HepG2 (cell line): Measurements from ENCODE around the gene SORL1-AS1.

ENCODE experiments used
- ARNT2 ChIP-seq: sonication (generic); formaldehyde crosslinking; IDR thresholded peaks from 2 replicates; pipeline ENCODE4 v1.8.0; 2022; ENCODE audit warnings: mild to moderate bottlenecking, low read depth, missing genetic modification reagents, moderate library complexity
- CREB1 ChIP-seq, 2 experiments: fragments of 450-650 bp in 1 of 2; IDR thresholded peaks; 2 replicates each; pipeline ENCODE4 v1.6.1; 2016 to 2017; ENCODE audit warnings: control low read depth in 1 of 2, mild to moderate bottlenecking in 1 of 2, missing compliant biosample characterization in 1 of 2, missing genetic modification characterization in 1 of 2
- CTCF ChIP-seq: sonication (generic); formaldehyde crosslinking; IDR thresholded peaks from 2 replicates; pipeline ENCODE4 v1.5.0; 2020; ENCODE audit warnings: mild to moderate bottlenecking, missing genetic modification reagents, moderate library complexity
- DPF2 ChIP-seq: sonication (generic); formaldehyde crosslinking; IDR thresholded peaks from 2 replicates; pipeline ENCODE4 v1.4.0; 2020; ENCODE audit warnings: mild to moderate bottlenecking, low read depth, missing genetic modification reagents, borderline replicate concordance
- MXD4 ChIP-seq: IDR thresholded peaks from 2 replicates; pipeline ENCODE4 v1.6.1; 2016; ENCODE audit warnings: mild to moderate bottlenecking, missing biosample characterization, missing genetic modification reagents
- POLR2A ChIP-seq, 2 experiments: IDR thresholded peaks; 2 replicates each; pipeline ENCODE4 v1.6.1; 2011; ENCODE audit warnings: low read depth in 2 of 2, low read length in 2 of 2, mild to moderate bottlenecking in 1 of 2, moderate library complexity in 1 of 2; ENCODE audit not compliant: insufficient read depth in 1 of 2
- SMC3 ChIP-seq: IDR thresholded peaks from 2 replicates; pipeline ENCODE4 v1.6.1; 2011; ENCODE audit warnings: low read length, improper control_type of control experiment
- SOX13 ChIP-seq, 3 experiments: fragments of 450-650 bp in 1 of 3; sonication (generic) in 1 of 3; formaldehyde crosslinking in 1 of 3; IDR thresholded peaks in 2 of 3; conservative IDR thresholded peaks in 1 of 3; 2 replicates each; pipeline versions ENCODE4 v1.5.0 to v1.6.1; 2016 to 2020; ENCODE audit warnings: antibody characterized with exemption in 1 of 3, mild to moderate bottlenecking in 1 of 3, missing compliant biosample characterization in 1 of 3, missing genetic modification reagents in 1 of 3, moderate library complexity in 1 of 3
- TAF1 ChIP-seq: sonication (generic); formaldehyde crosslinking; IDR thresholded peaks from 2 replicates; pipeline ENCODE4 v1.4.0; 2020; ENCODE audit warnings: missing genetic modification reagents
- THAP8 ChIP-seq: sonication (generic); formaldehyde crosslinking; IDR thresholded peaks from 2 replicates; pipeline ENCODE4 v1.5.1; 2020; ENCODE audit warnings: missing genetic modification reagents, mild to moderate bottlenecking, borderline replicate concordance
- ZNF564 ChIP-seq: sonication (generic); formaldehyde crosslinking; IDR thresholded peaks from 2 replicates; pipeline ENCODE4 v1.8.1; 2023; ENCODE audit warnings: mild to moderate bottlenecking, missing genetic modification reagents
- ZNF580 ChIP-seq: IDR thresholded peaks from 2 replicates; pipeline ENCODE4 v1.6.1; 2016; ENCODE audit warnings: low read depth, borderline replicate concordance
- ZNF703 ChIP-seq: sonication (generic); formaldehyde crosslinking; IDR thresholded peaks from 2 replicates; pipeline ENCODE4 v1.5.1; 2020; ENCODE audit warnings: missing genetic modification reagents, mild to moderate bottlenecking, moderate library complexity, borderline replicate concordance

- TF ChIP-seq SOX13 (IDR thresholded peaks at IDR 0.05) (no peak), SOX13 (CRISPR knock-in tag; conservative IDR thresholded peaks at IDR 0.05 in 1 of 2, IDR thresholded peaks at IDR 0.05 in 1 of 2) (no peak), CREB1 (IDR thresholded peaks at IDR 0.05) (no peak), CREB1 (CRISPR knock-in tag; IDR thresholded peaks at IDR 0.05) (no peak), CTCF (CRISPR knock-in tag) (no peak), THAP8 (CRISPR knock-in tag) (no peak), DPF2 (CRISPR knock-in tag) (no peak), TAF1 (CRISPR knock-in tag) (no peak), POLR2A (IDR thresholded peaks at IDR 0.05; ENCODE audit: insufficient read depth in 1 of 2, low read depth in 2 of 2, low read length in 2 of 2) (peak in 1 of 2 experiments; percentile 36; a peak in 1 of 4 replicates), ZNF703 (CRISPR knock-in tag) (no peak), ZNF580 (CRISPR knock-in tag) (no peak), SMC3 (no peak), ZNF564 (CRISPR knock-in tag) (no peak), ARNT2 (no peak), MXD4 (no peak)
Measured at GRCh38 chr11:121478226-121478894, 25.6 kb upstream of the SORL1-AS1 start.
